ENCODE data around the gene SLC25A43.

DNA sequence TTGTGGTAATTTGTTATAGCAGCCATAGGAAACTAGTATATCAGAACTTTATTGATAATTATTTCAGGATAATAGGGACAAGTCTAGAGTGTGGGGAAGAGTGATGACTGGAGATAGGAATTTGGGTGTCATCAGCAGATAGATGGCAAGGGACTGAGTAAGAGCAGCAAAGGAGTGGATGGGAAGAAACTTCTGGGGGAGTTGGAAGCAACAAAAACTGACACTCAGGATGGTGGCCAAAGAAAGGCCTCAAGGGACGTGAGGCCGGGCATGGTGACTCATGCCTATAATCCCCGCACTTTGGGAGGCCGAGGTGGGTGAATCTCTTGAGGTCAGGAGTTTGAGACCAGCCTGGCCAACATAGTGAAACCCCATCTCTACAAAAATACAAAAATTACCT lies 60.0 kb downstream of the SLC25A43 start:
- TF ChIP-seq, protein P1, sequence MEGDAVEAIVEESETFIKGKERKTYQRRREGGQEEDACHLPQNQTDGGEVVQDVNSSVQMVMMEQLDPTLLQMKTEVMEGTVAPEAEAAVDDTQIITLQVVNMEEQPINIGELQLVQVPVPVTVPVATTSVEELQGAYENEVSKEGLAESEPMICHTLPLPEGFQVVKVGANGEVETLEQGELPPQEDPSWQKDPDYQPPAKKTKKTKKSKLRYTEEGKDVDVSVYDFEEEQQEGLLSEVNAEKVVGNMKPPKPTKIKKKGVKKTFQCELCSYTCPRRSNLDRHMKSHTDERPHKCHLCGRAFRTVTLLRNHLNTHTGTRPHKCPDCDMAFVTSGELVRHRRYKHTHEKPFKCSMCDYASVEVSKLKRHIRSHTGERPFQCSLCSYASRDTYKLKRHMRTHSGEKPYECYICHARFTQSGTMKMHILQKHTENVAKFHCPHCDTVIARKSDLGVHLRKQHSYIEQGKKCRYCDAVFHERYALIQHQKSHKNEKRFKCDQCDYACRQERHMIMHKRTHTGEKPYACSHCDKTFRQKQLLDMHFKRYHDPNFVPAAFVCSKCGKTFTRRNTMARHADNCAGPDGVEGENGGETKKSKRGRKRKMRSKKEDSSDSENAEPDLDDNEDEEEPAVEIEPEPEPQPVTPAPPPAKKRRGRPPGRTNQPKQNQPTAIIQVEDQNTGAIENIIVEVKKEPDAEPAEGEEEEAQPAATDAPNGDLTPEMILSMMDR (IDR thresholded peaks at IDR 0.05; ENCODE audit: control extremely low read depth in 1 of 3, insufficient read depth in 1 of 3, low read depth in 1 of 3, low read length in 3 of 3) = no peak
- TF ChIP-seq EZH2 (IDR thresholded peaks at IDR 0.05; ENCODE audit: low read depth, low read length, severe bottlenecking) (no peak), SIN3A (conservative IDR thresholded peaks at IDR 0.05 in 1 of 2, IDR thresholded peaks at IDR 0.05 in 1 of 2; ENCODE audit: low read depth in 1 of 2, low read length in 2 of 2) (no peak), GTF2F1 (IDR thresholded peaks at IDR 0.05; ENCODE audit: borderline replicate concordance, low read depth, low read length) (no peak), EP300 (IDR thresholded peaks at IDR 0.05; ENCODE audit: borderline replicate concordance in 1 of 2, low read depth in 2 of 2, low read length in 2 of 2) (no peak), HDAC2 (IDR thresholded peaks at IDR 0.05; ENCODE audit: borderline replicate concordance in 1 of 2, low read depth in 2 of 2, low read length in 2 of 2) (no peak), JUND (IDR thresholded peaks at IDR 0.05; ENCODE audit: low read length) (no peak), KDM1A (IDR thresholded peaks at IDR 0.05; ENCODE audit: borderline replicate concordance, low read length) (no peak), SUZ12 (IDR thresholded peaks at IDR 0.05; ENCODE audit: low read length) (no peak), POLR2A (IDR thresholded peaks at IDR 0.05; ENCODE audit: control extremely low read depth in 1 of 2, low read depth in 2 of 2, low read length in 2 of 2) (no peak), BCL11A (IDR thresholded peaks at IDR 0.05; ENCODE audit: low read depth in 2 of 2, low read length in 2 of 2) (no peak)
- TF ChIP-seq, protein P2, sequence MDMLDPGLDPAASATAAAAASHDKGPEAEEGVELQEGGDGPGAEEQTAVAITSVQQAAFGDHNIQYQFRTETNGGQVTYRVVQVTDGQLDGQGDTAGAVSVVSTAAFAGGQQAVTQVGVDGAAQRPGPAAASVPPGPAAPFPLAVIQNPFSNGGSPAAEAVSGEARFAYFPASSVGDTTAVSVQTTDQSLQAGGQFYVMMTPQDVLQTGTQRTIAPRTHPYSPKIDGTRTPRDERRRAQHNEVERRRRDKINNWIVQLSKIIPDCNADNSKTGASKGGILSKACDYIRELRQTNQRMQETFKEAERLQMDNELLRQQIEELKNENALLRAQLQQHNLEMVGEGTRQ (IDR thresholded peaks at IDR 0.05; ENCODE audit: low read length) = no peak
- TF ChIP-seq, protein P3, sequence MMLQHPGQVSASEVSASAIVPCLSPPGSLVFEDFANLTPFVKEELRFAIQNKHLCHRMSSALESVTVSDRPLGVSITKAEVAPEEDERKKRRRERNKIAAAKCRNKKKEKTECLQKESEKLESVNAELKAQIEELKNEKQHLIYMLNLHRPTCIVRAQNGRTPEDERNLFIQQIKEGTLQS (IDR thresholded peaks at IDR 0.05; ENCODE audit: insufficient read depth, low read depth, low read length) = no peak
